Left kidney (tissue), 8 donors: ENCODE results near the gene KIAA0586. TPM values are rescaled to one million over a fixed set of nuclear protein-coding genes. Genes with fewer than 3 reads are reported as not detected.
"Not testable (repeated sequence)": the region's sequence is repeated elsewhere in the genome, so short reads cannot be mapped to it uniquely, and the experiment has no call there.

Source experiments
- DNase-seq: peaks from one replicate; pipeline ENCODE4 v3.0.0-alpha.2; 2013
- long read RNA-seq, 8 donors: transcript quantifications; one replicate each; lab custom pipeline, GENCODE V29; 2026
- polyA plus RNA-seq: library from polyadenylated mRNA; unstranded; fragments of 120-200 nt; gene quantifications from one replicate; pipeline ENCODE4 v1.2.1, GENCODE V29; 2013; ENCODE audit not compliant: insufficient read length

Gene KIAA0586
- polyA plus RNA-seq, result 31.2 TPM
- long read RNA-seq, donor 1, result 0 reads
- long read RNA-seq, donor 2, result 0 reads
- long read RNA-seq, donor 3, result 0 reads
- long read RNA-seq, donor 4, result 0 reads
- long read RNA-seq, donor 5, result 0 reads
- long read RNA-seq, donor 6, result 0 reads
- long read RNA-seq, donor 7, partial matches to known transcripts, result 6 of 6 reads
- long read RNA-seq, donor 7, other reads (novel, unspliced or antisense), result 0 of 6 reads
- long read RNA-seq, donor 8, partial matches to known transcripts, result 0 of 1 reads
- long read RNA-seq, donor 8, other reads (novel, unspliced or antisense), result 0 of 1 reads

DNA sequence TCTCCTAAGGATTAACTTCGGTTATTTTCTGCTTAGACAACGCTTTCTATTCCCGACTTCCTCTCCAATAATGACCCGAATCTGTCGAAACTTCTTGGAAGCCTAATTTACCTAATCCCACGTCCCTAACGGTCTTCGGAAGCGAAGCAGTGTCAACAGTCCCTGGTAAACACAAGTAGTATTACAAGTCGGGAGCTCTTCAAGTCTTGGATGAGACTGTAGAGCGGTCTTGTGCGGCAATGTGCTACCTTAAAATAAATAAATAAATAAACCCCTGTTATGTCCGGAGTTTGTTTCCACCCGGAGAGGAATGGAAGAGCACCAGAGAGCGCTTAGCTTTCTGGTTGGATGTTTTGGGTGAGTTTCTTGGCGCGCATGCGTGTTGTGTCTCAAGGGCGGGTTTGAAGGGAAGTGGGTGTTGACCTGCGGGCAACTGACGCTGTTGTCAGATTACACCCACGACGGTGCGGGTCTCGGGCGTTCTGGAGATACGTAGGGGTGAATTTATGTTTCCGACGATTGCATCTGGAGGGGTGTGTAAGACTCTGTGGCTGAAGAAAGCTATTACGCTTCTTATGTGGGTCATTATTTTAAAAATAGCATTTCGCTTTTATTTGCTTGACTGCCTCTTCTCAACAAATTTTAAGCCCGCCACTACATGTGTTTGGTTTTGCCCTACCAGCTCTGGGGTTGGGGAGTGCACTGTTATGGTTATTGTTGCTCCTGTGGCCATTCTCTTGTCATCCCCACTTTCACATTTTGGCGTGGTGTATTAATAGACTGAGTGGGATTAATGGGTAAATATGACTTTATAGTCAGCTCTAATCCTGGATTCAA is at the start of gene KIAA0586, which contains the start of gene TIMM9:
TSS of gene KIAA0586 (plus strand) at position 439 of the 837 bp plus-strand sequence. CDS start 546 bp downstream, outside the sequence.
TSS of gene TIMM9 (minus strand) at position 251 of the 837 bp plus-strand sequence. CDS start 15,586 bp downstream, outside the sequence.
- peak; percentile 99 for DNase-seq

GRCh38 chr14:58390830-58391229 is 36.7 kb upstream of the KIAA0586 start:
- no peak for DNase-seq

DNA sequence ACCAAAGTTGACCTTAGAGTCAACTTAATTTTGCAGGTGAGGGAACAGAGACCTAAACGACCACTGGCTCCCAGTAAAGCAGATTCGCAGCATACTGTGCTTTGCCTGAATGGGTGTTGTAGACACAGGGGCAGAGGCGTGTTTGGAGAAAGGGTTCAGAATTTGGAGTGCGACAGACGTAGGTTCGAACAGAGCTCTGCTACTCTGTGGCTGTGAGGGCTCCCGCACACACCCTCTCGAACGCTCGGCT is 32.0 kb upstream of the KIAA0586 start:
- no peak for DNase-seq

GRCh38 chr14:58395812-58396788 is 31.4 kb upstream of the KIAA0586 start, which contains the start of gene TOMM20L:
Gene TOMM20L (plus strand): TSS chr14:58395930. CDS start chr14:58395958, 28 bp downstream.
- peak; percentile 80 for DNase-seq

DNA sequence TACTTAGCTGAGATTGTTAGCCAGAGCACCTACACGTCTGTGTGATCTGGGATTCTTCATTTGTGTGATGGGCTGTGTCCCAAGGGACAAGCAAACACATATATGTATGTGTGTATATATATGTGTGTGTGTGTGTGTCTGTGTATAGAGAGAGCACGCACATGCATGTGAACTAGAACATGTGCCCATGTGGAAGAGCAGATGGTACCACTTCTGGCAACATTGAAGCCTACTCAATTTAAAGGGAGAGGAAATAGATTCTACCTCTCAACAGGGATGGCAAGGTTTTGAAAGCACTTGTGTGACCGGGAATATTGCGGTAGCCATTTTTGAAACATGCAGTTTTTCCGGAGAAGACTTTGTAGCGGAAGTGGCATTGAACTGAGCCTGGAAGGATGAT is 30.4 kb upstream of the KIAA0586 start:
- DNase-seq, result no peak

DNA sequence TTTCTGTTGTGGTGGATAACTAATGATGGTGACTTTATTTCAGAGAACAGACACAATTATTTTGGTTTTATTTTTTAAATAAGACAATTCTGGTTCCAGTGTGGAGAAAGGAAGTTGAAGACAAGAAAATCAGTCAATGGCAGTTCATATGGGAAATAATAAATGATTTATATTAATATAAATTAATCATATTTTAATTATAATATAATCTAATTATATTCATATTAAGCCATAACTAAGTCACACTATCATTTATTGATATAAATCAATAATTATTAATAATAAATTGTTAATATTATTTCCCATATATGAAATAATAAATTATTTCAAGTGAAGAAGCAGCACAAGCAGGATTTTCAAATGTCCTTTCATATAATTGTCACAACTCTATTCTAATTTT is 29.0 kb upstream of the KIAA0586 start:
- DNase-seq, result no peak

DNA sequence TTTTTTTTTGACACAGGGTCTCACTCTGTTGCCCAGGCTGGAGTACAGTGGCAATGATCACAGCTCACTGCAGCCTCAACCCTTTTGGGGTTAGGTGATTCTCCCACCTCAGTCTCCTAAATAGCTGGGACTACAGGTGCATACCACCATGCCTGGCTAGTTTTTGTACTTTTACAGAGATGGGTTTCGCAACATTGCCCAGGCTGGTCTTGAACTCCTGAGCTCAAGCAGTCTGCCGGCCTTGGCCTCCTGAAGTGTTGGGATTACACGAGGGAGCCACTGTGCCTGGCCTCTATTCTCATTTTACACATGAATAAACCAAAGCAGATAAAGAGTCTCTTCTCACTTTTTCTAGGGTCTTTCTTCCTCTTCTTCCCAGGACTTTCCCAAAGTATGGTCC is 28.6 kb upstream of the KIAA0586 start:
- DNase-seq, result no peak

DNA sequence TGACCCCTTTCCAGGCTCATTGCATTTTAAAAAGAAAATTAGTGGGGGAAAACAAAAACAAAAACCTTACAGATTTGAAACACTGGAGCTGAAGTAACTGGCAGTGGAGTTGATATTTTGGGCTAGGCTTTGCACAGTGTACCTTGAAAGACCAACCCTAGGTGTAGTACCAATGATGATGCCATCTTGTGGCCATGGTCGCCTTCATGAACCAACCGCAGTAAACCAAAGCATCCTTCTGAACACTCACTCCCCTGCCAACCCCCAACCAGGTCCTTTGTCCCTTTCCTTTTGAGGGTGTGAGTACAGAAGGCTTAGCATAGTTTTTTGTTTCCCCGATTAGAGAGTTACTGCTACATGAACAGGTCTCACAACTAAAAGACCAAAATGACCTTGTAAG is 25.9 kb upstream of the KIAA0586 start:
- no peak for DNase-seq

GRCh38 chr14:58408681-58409215 is 18.8 kb upstream of the KIAA0586 start:
- DNase-seq, result no peak

GRCh38 chr14:58414845-58415244 is 12.7 kb upstream of the KIAA0586 start:
- DNase-seq, result no peak

- DNase-seq, result no peak
Observed at GRCh38 chr14:58415636-58416547, 11.6 kb upstream of the KIAA0586 start.

DNA sequence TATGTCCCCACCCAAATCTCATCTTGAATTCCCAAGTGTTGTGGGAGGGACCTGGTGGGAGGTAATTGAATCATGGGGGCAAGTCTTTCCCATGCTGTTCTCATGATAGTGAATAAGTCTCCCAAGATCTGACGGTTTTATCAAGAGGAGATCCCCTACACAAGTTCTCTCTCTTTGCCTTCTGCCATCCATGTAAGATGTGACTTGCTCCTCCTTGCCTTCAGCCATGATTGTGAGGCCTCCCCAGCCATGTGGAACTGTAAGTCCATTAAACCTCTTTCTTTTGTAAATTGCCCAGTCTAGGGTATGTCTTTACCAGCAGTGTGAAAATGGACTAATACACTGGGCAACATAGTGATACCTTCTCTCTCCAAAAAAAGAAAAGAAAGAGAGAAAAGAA is 10.6 kb upstream of the KIAA0586 start:
- not testable (repeated sequence) for DNase-seq

- peak; percentile 1 for DNase-seq
Observed at GRCh38 chr14:58426670-58427280, 744 bp upstream of the KIAA0586 start.

- peak; percentile 38 for DNase-seq
Observed at GRCh38 chr14:58428118-58428683, 682 bp downstream of the KIAA0586 start.

GRCh38 chr14:58430156-58430555 is 2.6 kb downstream of the KIAA0586 start:
- DNase-seq, result no peak

DNA sequence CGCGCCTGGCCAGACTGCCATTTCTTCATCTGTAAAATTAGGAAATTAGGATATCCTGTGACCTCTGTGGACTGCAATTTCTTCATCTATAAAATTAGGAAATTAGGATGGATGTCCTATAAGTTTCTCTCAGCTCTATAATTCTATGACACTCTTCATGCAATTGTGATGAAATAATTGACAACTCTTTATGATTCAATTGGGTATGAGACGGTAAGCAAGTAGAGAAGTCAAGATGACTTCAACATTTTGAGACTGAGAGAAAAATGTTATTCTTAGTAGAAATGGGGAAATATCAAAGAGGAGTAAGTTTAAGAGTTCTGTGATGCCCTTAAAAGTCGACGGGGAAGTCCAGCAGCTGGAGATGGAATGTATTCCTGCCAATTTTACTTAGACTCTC is 12.0 kb downstream of the KIAA0586 start:
- no peak for DNase-seq

- DNase-seq, result no peak
Observed at GRCh38 chr14:58444627-58445026, 17.1 kb downstream of the KIAA0586 start.

DNA sequence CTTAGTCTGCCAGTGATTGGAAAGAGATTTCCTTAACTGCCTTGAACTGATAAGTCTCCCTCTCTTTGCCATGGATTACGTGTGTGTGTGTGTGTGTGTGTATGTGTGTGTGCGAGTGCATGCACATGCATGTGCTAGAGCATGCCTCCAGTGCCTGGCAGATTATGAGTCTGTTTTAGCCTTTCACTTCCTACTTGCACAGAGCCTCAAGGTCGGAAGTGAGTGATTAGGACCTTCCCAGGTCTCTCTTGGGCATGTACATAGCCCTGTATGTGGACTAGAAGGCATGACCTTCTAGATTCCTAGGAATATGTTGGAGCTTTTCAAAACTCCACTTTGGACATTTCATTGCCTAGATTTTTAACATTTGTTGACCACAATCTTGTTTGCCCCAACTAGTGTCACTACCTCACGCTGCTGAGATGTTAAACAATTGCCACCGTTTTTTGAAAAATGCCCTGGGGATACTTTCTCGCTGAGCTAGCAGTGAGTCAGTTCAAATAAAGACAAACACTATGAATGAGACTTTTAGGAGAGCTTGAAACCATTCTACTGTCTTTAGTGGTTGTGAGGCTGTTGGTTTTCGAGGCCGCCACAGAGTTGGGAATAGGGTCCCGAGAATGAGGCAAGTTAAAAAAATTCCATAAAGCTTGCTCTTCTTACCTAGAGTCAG is 28.2 kb downstream of the KIAA0586 start:
- no peak for DNase-seq

DNA sequence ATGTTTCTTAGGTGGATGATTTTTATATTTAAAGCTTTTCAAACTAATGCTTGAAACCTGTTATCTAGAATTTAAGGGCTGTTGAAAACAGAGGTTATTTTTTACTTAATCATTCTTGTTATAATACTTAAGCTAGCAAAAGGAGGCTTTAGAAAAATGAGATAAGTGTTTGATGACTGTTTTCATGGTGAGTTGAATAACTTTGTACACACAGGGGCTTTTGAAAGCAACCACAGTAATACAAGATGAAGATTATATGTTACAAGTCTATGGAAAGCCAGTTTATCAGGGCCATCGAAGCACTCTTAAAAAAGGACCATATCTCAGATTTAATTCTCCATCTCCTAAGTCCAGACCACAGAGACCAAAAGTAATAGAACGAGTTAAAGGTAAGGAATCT is 33.3 kb downstream of the KIAA0586 start:
- DNase-seq, result no peak
